HG03469 (cell line): ENCODE data around the gene GABRA5.
"Not testable (repeated sequence)": the region's sequence is repeated elsewhere in the genome, so short reads cannot be mapped to it uniquely, and the experiment has no call there.

Experiments used
- ATAC-seq: cut with Tn5 transposase; IDR thresholded peaks from one replicate; pipeline ENCODE4 v1.9.1; 2021; ENCODE audit warnings: mild to moderate bottlenecking, moderate library complexity, moderate number of reproducible peaks; ENCODE audit not compliant: unreplicated experiment

The GABRA5 gene

GRCh38 chr15:26875476-26875850, 8.6 kb downstream of the GABRA5 start:
- no peak for ATAC-seq

GRCh38 chr15:26877831-26878230, 11.0 kb downstream of the GABRA5 start:
- no peak for ATAC-seq

DNA sequence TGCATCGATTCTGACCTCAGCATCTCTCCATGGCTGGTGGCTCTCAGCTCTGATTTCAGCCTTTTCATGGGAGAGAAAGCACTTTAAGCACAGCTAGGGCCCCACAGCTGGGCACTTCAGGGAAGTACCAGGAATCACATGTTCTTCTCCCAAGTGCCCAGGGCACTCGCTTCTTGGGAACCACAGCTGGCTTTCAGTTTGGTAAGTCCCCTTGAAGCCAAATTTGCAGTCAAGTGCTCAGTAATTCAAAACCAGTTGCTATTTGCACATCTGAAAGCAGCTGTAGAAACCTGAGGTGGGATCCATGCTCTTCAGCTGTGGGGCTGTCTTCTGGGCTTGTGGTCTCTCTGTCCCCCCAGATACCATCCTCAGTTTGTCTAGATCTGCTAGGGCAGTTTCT, 12.8 kb downstream of the GABRA5 start:
- no peak for ATAC-seq

- ATAC-seq: no peak
Observed at GRCh38 chr15:26882112-26882511, 15.2 kb downstream of the GABRA5 start.

DNA sequence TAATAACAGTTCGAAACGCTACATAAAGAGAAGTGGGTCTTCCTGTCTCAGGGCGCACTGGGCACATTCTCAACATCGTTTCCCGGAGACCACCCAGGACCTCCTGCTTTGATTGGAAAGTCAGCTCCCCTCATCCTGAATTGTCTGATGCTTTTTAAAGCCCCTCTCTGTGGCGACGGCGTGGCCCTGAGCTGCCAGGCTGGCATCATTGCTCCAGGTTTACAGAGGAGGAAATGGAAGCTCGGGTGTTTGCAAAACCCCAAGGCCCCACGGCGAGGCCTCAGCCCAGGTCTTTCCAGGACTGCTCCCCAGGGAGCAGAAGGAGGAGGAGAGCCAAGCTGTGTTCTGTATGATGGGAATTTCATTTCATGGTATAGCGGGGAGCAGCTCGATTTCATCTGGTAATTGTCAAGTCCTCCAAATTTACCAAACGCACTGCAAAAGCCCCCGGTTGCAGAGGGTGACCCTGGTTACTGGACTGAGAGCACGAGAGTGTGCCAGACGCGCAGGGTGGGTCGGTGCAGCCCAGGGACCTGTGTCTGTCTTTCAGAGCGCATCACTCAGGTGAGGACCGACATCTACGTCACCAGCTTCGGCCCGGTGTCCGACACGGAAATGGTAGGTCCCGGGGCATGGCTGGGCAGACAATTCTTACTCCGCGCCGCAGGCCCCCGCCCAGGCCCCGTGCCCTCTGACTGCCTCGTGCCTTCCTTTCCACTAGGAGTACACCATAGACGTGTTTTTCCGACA, 15.9 kb downstream of the GABRA5 start:
- ATAC-seq: no peak

GRCh38 chr15:26883466-26883865, 16.6 kb downstream of the GABRA5 start:
- no peak for ATAC-seq

DNA sequence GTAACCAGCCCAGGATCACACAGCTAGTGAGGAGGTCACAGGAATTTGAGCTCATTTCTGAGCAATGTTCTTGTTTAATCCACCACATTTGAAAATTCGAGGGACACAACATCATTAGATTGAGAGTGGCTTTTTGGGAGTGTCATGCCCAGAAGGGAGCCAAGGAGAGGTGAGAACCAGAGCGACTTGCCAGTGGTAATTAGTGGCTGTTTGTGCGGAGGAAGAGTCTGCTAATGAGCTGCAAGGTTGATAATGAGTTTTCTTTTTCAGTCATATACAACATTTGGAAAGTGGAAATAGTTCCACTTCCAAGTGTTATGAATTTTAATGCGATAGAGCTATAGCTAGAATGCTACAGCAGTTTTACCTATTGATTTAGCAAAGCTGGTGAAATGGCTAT, 19.7 kb downstream of the GABRA5 start:
- ATAC-seq: no peak

GRCh38 chr15:26887926-26888666, 21.2 kb downstream of the GABRA5 start:
- no peak for ATAC-seq

- ATAC-seq: no peak
Observed at GRCh38 chr15:26888761-26889160, 21.9 kb downstream of the GABRA5 start.

DNA sequence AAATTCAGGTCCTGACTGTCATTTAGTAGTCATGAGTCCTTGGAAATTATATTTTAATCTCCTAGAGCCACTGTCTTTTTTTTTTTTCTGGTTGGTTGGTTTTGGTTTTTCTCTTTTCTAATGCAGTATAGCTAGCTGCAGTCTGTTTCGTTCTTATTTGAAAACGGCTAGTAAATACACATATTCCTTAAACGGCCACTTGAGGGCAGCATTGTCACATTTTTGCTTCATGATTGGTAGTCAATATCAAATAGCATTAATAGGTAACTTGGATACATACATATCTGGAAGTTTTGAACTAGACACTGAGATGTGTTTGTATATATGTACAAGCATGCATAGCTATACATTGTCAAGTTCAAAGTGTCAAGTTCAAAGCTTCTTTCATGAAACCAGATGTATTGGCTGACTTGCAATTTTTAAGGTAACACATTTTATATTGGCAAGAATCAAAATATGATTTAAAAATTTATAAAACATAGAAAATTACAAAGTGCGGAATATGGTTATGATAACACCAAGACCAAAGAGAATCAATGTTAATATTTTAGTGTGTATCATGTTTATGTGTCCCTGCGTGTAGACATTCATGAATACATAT, 22.5 kb downstream of the GABRA5 start:
- no peak for ATAC-seq

DNA sequence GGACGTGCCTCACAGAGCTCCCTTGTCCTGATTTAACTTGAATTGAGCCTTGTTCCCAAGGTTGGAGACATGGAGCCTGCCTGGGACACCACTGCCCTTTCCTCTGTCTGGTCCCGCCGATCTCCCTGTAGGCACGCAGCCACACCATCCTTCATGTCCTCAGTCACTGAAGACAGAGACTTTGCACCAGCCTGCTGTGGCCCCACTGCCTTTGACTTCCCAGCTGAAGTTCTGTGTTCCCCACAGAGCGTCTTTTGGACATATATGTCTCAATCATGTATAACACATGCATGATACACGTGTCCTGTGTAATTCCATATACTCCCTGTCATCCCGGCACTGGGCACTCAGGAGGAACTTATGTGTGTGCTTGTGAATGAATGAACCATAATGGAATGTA, 23.6 kb downstream of the GABRA5 start:
- ATAC-seq: no peak

GRCh38 chr15:26890988-26891387, 24.1 kb downstream of the GABRA5 start:
- ATAC-seq: no peak

- no peak for ATAC-seq
Observed at GRCh38 chr15:26891448-26892181, 24.8 kb downstream of the GABRA5 start.

DNA sequence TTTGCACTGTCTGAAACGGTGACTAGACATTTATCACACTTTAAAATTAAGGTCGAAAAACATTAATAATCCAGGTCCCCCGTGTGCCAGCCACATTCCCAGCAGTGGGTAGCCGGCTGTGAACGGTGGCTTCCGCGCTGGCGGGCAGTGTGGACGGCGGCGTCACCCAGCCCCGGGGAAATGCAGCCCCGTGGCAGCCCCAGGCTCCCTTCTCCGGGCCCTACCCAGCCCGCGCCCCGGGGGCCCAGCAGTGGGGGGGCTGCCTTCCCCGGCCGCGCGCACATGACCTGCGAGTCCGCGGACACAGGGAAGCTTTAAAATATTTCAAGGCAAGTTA, 25.3 kb downstream of the GABRA5 start:
- no peak for ATAC-seq

DNA sequence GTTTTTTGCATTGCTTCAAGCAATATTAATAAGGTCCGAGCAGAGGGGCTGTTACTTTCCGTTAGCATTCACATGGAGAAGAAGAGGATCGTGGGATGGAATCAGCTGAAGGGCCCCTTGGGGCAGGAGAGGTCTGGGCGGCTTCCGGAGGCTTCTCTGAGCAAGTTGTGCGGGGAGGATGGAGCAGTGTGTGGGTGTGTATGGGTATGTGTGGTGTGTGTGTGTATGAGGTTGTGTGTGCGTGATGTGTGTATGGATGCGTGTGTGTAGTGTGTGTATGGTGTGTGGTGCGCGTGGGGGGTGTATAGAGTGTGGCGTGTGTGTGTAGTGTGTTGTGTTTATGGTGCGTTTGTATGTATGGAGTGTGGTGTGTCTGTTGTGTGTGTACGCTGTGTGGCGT, 25.8 kb downstream of the GABRA5 start:
- no peak for ATAC-seq

GRCh38 chr15:26893351-26894065, 26.6 kb downstream of the GABRA5 start:
- no peak for ATAC-seq

DNA sequence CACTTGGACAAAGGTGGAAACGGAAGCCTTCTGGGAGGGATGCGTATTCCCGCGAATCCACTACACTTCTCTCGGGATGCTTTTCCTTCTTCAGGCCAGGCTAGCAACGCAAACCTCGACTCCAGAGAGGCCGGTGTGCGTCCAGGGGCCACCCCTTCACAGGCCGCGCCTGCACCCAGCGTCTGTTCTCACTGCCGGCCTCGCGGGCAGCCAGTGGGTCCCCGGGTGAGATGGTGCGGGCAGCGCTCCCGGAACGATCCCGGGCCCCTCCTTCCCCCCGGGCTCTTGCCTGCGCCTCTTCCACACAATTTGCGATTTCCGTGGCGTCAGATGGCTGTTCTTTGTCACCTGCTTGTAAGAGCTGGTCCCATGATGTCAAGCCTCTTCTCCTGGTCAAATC, 27.3 kb downstream of the GABRA5 start:
- ATAC-seq: no peak

DNA sequence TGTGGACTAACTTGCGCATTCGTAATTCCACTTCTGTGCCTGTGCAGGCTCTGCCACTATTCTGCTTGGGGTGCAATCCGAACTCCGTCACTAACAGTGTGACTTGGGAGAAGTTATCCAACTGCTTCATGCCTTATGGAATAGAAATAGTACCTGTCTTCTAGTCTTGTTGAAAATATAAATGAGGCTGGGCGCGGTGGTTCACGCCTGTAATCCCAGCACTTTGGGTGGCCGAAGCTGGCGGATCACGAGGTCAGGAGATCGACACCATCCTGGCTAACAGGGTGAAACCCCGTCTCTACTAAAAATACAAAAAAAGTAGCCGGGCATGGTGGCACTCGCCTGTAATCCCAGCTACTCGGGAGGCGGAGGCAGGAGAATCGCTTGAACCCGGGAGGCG, 28.5 kb downstream of the GABRA5 start:
- not testable (repeated sequence) for ATAC-seq

- no peak for ATAC-seq
Observed at GRCh38 chr15:26899658-26900057, 32.8 kb downstream of the GABRA5 start.

DNA sequence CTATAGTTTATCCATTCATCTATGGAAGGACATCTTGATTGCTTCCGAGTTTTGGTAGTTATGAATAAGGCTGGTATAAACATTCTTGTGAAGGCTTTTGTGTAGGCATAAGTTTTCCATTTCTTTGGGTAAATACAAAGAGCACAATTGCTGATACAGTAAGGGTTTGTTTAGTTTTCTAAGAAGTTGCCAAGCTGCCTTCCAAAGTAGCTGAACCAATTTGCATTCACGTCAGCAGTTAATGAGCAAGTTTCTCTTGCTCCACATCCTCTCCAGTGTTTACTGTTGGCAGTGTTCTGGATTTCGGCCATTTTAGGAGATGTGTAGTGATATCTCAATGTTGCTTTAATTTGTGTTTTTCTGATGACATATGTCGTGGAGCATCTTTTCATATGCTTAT, 34.2 kb downstream of the GABRA5 start:
- ATAC-seq: no peak

GRCh38 chr15:26910715-26911114, 43.9 kb downstream of the GABRA5 start:
- ATAC-seq: no peak
